Stimulated activated CD4-positive, alpha-beta T cell treated with anti-CD3 and anti-CD28 coated beads, Interleukin-4, amount 100 ng/mL, for 4 hours (primary cell): ENCODE data around the gene TBC1D3C.
"Not testable (repeated sequence)": the region's sequence is repeated elsewhere in the genome, so short reads cannot be mapped to it uniquely, and the experiment has no call there.

Experiments used
- DNase-seq, 2 experiments: peaks; one replicate each; pipeline ENCODE4 v3.0.0-alpha.2; 2020

Gene TBC1D3C

GRCh38 chr17:38068534-38068933 is at the start of gene TBC1D3C:
Gene TBC1D3C (minus strand): TSS chr17:38068634. CDS start chr17:38067066, 1,568 bp downstream.
- DNase-seq = not testable (repeated sequence)

GRCh38 chr17:38099262-38099661 is 30.8 kb upstream of the TBC1D3C start:
- DNase-seq = not testable (repeated sequence)

GRCh38 chr17:38094059-38094694 is 25.7 kb upstream of the TBC1D3C start:
- not testable (repeated sequence) for DNase-seq

- DNase-seq = not testable (repeated sequence)
These were observed 19.7 kb upstream of the TBC1D3C start for GRCh38 chr17:38088120-38088519.

- not testable (repeated sequence) for DNase-seq
These were observed 18.9 kb upstream of the TBC1D3C start for GRCh38 chr17:38087344-38087743.
